Measurements from ENCODE around the gene RNF126.

- no peak for TF ChIP-seq POLR2AphosphoS5 (IDR thresholded peaks at IDR 0.05; ENCODE audit: low read depth, low read length)
- TF ChIP-seq POLR2A (IDR thresholded peaks at IDR 0.05; ENCODE audit: low read depth, low read length) = no peak
These were observed 29.0 kb downstream of the RNF126 start for GRCh38 chr19:633786-634639.
